Psoas muscle (tissue), 8 donors: ENCODE measurements around the gene NCAPD3. TPM values are rescaled to one million over a fixed set of nuclear protein-coding genes. Genes with fewer than 3 reads are reported as not detected.

Source experiments
- ATAC-seq, 4 donors: fragments of 200-7000 bp; cut with Tn5 transposase; one replicate each; pipeline ENCODE4 v1.9.1; 2020; ENCODE audit warnings: moderate library complexity in 3 of 4, mild to moderate bottlenecking in 2 of 4
- DNase-seq, 2 donors: peaks; one replicate each; pipeline ENCODE4 v3.0.0-alpha.2; 2020
- H3K27ac ChIP-seq: fragments of 200-600 bp; one replicate; pipeline ENCODE4 v1.8.0; 2022
- H3K27me3 ChIP-seq, 3 donors: fragments of 200-600 bp in 1 of 3; one replicate each; pipeline versions ENCODE4 v1.6.1 to v1.8.0; 2013 to 2022; ENCODE audit warnings: low read length in 2 of 3, mild to moderate bottlenecking in 2 of 3, moderate library complexity in 1 of 3; ENCODE audit not compliant: insufficient read depth in 3 of 3
- H3K36me3 ChIP-seq, 2 donors: fragments of 200-600 bp in 1 of 2; one replicate each; pipeline versions ENCODE4 v1.6.1 to v1.8.0; 2013 to 2022; ENCODE audit warnings: low read depth in 1 of 2, mild to moderate bottlenecking in 1 of 2, moderate library complexity in 1 of 2; ENCODE audit not compliant: insufficient read depth in 1 of 2
- H3K4me1 ChIP-seq: fragments of 200-600 bp; one replicate; pipeline ENCODE4 v1.8.0; 2022
- H3K4me3 ChIP-seq: fragments of 200-600 bp; one replicate; pipeline ENCODE4 v1.8.0; 2022; ENCODE audit warnings: mild to moderate bottlenecking
- H3K9me3 ChIP-seq: fragments of 200-600 bp; one replicate; pipeline ENCODE4 v1.8.0; 2022
- WGBS, 3 donors: extraction: QIAGEN DNeasy Blood & Tissue Kit; methylation state at CpG; one replicate each; pipeline versions ENCODE4 v1.1.6 to v1.1.7; 2013; 5-methylcytosine and 5-hydroxymethylcytosine counted together
- intact Hi-C, 2 donors: fragments of 100-400 bp; cut with DNase I; formaldehyde crosslinking; loops; one replicate each; pipeline versions ENCODE4 v1.11.0 to v1.14.2; 2022
- polyA plus RNA-seq, 3 donors: library from polyadenylated mRNA; stranded (reverse); fragments of 200-250 nt; gene quantifications; one replicate each; pipeline ENCODE4 v1.2.3, GENCODE V29; 2013
- total RNA-seq, 4 donors: library from RNA; stranded (reverse); fragmentation: NEBNext Ultra II Directional in 2 of 4; extraction: Animal tissue kit (Norgen Biotek cat#: 25700) in 2 of 4; gene quantifications; one replicate each; pipeline versions ENCODE4 v1.2.1 to v1.2.4, GENCODE V29; 2021 to 2023
- TF ChIP-seq, protein P1 (sequence below): fragments of 200-600 bp; IDR thresholded peaks from one replicate; pipeline ENCODE4 v1.8.0; 2022; ENCODE audit warnings: antibody characterized with exemption
- donor health status: healthy with polysubstance abuse.
- donor health status: DM: no; HTN: no; CAD: no; lungs with moderate emphysema.
- donor health status: Bipolar disorder and iron deficiency.
- donor health status: healthy.
- donor health status: DM: yes; HTN: yes; CAD: no.
- donor health status: DM: no; HTN: no; CAD: no.
- donor health status: DM: no; HTN: no; CAD: no.
- donor health status: DM: yes; HTN: yes; CAD: no.

NCAPD3 gene
- total and polyA plus RNA-seq, 7 donors = 2.8 to 8.7 (median 5.5) TPM

GRCh38 chr11:134158023-134158422, 65.7 kb downstream of the NCAPD3 start:
- H3K4me3 ChIP-seq = no peak overlapping the region
- ATAC-seq = no peak
- no peak overlapping the region for H3K27ac ChIP-seq
- DNase-seq = no peak
- peaks cover 0 to 81% of the 10 kb centered on the region in 2 donors for H3K36me3 ChIP-seq
- H3K4me1 ChIP-seq = no peaks in the 10 kb centered on the region
- WGBS, 3 donors = 97% methylated on average over 9 of the region's 9 CpGs
- intact Hi-C loops = no loop called here
- H3K27me3 ChIP-seq = no peaks in the 10 kb centered on the region
- TF ChIP-seq, protein P1, sequence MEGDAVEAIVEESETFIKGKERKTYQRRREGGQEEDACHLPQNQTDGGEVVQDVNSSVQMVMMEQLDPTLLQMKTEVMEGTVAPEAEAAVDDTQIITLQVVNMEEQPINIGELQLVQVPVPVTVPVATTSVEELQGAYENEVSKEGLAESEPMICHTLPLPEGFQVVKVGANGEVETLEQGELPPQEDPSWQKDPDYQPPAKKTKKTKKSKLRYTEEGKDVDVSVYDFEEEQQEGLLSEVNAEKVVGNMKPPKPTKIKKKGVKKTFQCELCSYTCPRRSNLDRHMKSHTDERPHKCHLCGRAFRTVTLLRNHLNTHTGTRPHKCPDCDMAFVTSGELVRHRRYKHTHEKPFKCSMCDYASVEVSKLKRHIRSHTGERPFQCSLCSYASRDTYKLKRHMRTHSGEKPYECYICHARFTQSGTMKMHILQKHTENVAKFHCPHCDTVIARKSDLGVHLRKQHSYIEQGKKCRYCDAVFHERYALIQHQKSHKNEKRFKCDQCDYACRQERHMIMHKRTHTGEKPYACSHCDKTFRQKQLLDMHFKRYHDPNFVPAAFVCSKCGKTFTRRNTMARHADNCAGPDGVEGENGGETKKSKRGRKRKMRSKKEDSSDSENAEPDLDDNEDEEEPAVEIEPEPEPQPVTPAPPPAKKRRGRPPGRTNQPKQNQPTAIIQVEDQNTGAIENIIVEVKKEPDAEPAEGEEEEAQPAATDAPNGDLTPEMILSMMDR = no peak
- no peaks in the 10 kb centered on the region for H3K9me3 ChIP-seq

- TF ChIP-seq, protein P1 = no peak
- no peak overlapping the region for H3K27ac ChIP-seq
- no peaks in the 10 kb centered on the region for H3K27me3 ChIP-seq
- peaks cover 0 to 86% of the 10 kb centered on the region in 2 donors for H3K36me3 ChIP-seq
- WGBS, 3 donors = 75 to 80% (median 80%) methylated on average over 4 of the region's 4 CpGs
- ATAC-seq = no peak
- no peak for DNase-seq
- H3K4me3 ChIP-seq = no peak overlapping the region
- H3K9me3 ChIP-seq = no peaks in the 10 kb centered on the region
- no peaks in the 10 kb centered on the region for H3K4me1 ChIP-seq
- intact Hi-C loops = no loop called here
Measured at GRCh38 chr11:134157451-134157850, 66.3 kb downstream of the NCAPD3 start.

GRCh38 chr11:134155946-134156865, 67.6 kb downstream of the NCAPD3 start:
- intact Hi-C loops = no loop called here
- Histone ChIP-seq H3K9me3 (no peaks in the 10 kb centered on the region), H3K27me3 (no peaks in the 10 kb centered on the region), H3K27ac (no peak overlapping the region), H3K4me3 (no peak overlapping the region), H3K4me1 (no peaks in the 10 kb centered on the region), H3K36me3 (peaks cover 0 to 87% of the 10 kb centered on the region in 2 donors)
- no peak for ATAC-seq
- no peak for DNase-seq
- TF ChIP-seq, protein P1 = no peak
- WGBS, 3 donors = 94 to 96% (median 94%) methylated on average over 28 of the region's 28 CpGs

- TF ChIP-seq, protein P1 = no peak
- no peak for ATAC-seq
- 82 to 86% (median 83%) methylated on average over 16 of the region's 16 CpGs for WGBS, 3 donors
- no peaks in the 10 kb centered on the region for H3K27me3 ChIP-seq
- H3K9me3 ChIP-seq = no peaks in the 10 kb centered on the region
- no peak overlapping the region for H3K27ac ChIP-seq
- intact Hi-C loops = no loop called here
- H3K36me3 ChIP-seq = peaks cover 0 to 87% of the 10 kb centered on the region in 2 donors
- no peaks in the 10 kb centered on the region for H3K4me1 ChIP-seq
- H3K4me3 ChIP-seq = no peak overlapping the region
- DNase-seq = no peak
Measured at GRCh38 chr11:134155456-134155855, 68.3 kb downstream of the NCAPD3 start.
